CD14-positive monocyte (primary cell): ENCODE data around the gene PIAS1. TPM values are rescaled to one million over a fixed set of nuclear protein-coding genes. Genes with fewer than 3 reads are reported as not detected.

Experiments
- DNase-seq, 3 donors: peaks; one replicate each; pipeline ENCODE4 v3.0.0-alpha.2; 2011 to 2022
- H2AFZ ChIP-seq: 2 replicates; pipeline ENCODE4 v1.6.0; 2012; ENCODE audit warnings: mild to moderate bottlenecking, low read depth, low read length, inconsistent platforms; ENCODE audit not compliant: insufficient read depth, poor library complexity, severe bottlenecking
- H3K27ac ChIP-seq, 2 donors: 1 replicate in 1 of 2; 2 replicates in 1 of 2; pipeline ENCODE4 v1.5.1; 2012 to 2013; ENCODE audit warnings: low read length in 2 of 2, control low read depth in 1 of 2, inconsistent platforms in 1 of 2, low read depth in 1 of 2, mild to moderate bottlenecking in 1 of 2
- H3K27me3 ChIP-seq, 2 donors: one replicate each; pipeline versions ENCODE4 v1.6.0 to v1.6.1; 2011 to 2013; ENCODE audit warnings: low read length in 2 of 2; ENCODE audit not compliant: control insufficient read depth in 2 of 2, insufficient read depth in 2 of 2
- H3K36me3 ChIP-seq, 2 donors: replicated peaks in 1 of 2; 1 replicate in 1 of 2; 2 replicates in 1 of 2; pipeline versions ENCODE4 v1.5.1 to v1.6.1; 2012 to 2013; ENCODE audit warnings: low read length in 2 of 2, control low read depth in 1 of 2, inconsistent platforms in 1 of 2, mild to moderate bottlenecking in 1 of 2; ENCODE audit not compliant: insufficient read depth in 2 of 2, control insufficient read depth in 1 of 2
- H3K4me1 ChIP-seq, 2 donors: 1 replicate in 1 of 2; 2 replicates in 1 of 2; pipeline versions ENCODE4 v1.5.1 to v1.6.1; 2012 to 2013; ENCODE audit warnings: low read length in 2 of 2, control low read depth in 1 of 2, inconsistent platforms in 1 of 2, mild to moderate bottlenecking in 1 of 2, moderate library complexity in 1 of 2; ENCODE audit not compliant: insufficient read depth in 2 of 2, control insufficient read depth in 1 of 2
- H3K4me2 ChIP-seq: replicated peaks from 2 replicates; pipeline ENCODE3; 2012; ENCODE audit warnings: low read length, moderate library complexity, mild to moderate bottlenecking; ENCODE audit not compliant: poor library complexity, severe bottlenecking; ENCODE audit errors: extremely low read depth
- H3K4me3 ChIP-seq, 3 experiments: fragments of 200-600 bp in 1 of 3; sonication (generic) in 1 of 3; replicated peaks in 1 of 3; 1 replicate in 2 of 3; 2 replicates in 1 of 3; pipeline ENCODE4 v1.5.1; 2011 to 2013; ENCODE audit warnings: low read length in 3 of 3, mild to moderate bottlenecking in 3 of 3, control low read depth in 2 of 3, low read depth in 2 of 3, inconsistent platforms in 1 of 3, moderate library complexity in 1 of 3
- H3K79me2 ChIP-seq: 2 replicates; pipeline ENCODE4 v1.6.0; 2012; ENCODE audit warnings: mild to moderate bottlenecking, control low read depth, inconsistent platforms, low read length, moderate library complexity; ENCODE audit not compliant: insufficient read depth
- H3K9ac ChIP-seq: 2 replicates; pipeline ENCODE4 v1.6.0; 2017; ENCODE audit warnings: low read length, mild to moderate bottlenecking; ENCODE audit not compliant: insufficient read depth, poor library complexity, severe bottlenecking
- H3K9me3 ChIP-seq, 2 donors: replicated peaks in 1 of 2; 1 replicate in 1 of 2; 2 replicates in 1 of 2; pipeline versions ENCODE4 v1.5.1 to v1.6.1; 2012 to 2013; ENCODE audit warnings: low read length in 2 of 2, control low read depth in 1 of 2; ENCODE audit not compliant: control insufficient read depth in 1 of 2, insufficient read depth in 1 of 2
- H4K20me1 ChIP-seq: 2 replicates; pipeline ENCODE4 v1.6.0; 2012; ENCODE audit warnings: mild to moderate bottlenecking, low read length, control low read depth, moderate library complexity; ENCODE audit not compliant: insufficient read depth
- H3K27ac Mint-ChIP-seq, 7 donors: one replicate each; pipeline ENCODE4 v1.8.0; 2020; ENCODE audit warnings: mild to moderate bottlenecking in 7 of 7, mixed read lengths in 7 of 7, moderate library complexity in 6 of 7, inconsistent platforms in 2 of 7
- H3K27me3 Mint-ChIP-seq, 3 donors: one replicate each; pipeline ENCODE4 v1.8.0; 2021 to 2022; ENCODE audit warnings: low read depth in 3 of 3, mild to moderate bottlenecking in 3 of 3, mixed read lengths in 3 of 3, moderate library complexity in 3 of 3, inconsistent platforms in 1 of 3
- H3K36me3 Mint-ChIP-seq, 2 donors: one replicate each; pipeline ENCODE4 v1.8.0; 2020; ENCODE audit warnings: mixed read lengths in 2 of 2, inconsistent platforms in 1 of 2, mild to moderate bottlenecking in 1 of 2
- H3K4me1 Mint-ChIP-seq: one replicate; pipeline ENCODE4 v1.8.0; 2020; ENCODE audit warnings: mild to moderate bottlenecking, mixed read lengths
- H3K4me3 Mint-ChIP-seq, 2 donors: one replicate each; pipeline ENCODE4 v1.8.0; 2020; ENCODE audit warnings: mild to moderate bottlenecking in 2 of 2, mixed read lengths in 2 of 2, moderate library complexity in 1 of 2
- H3K9me3 Mint-ChIP-seq, 7 donors: one replicate each; pipeline ENCODE4 v1.8.0; 2020 to 2022; ENCODE audit warnings: mixed read lengths in 7 of 7, mild to moderate bottlenecking in 6 of 7, moderate library complexity in 6 of 7, inconsistent platforms in 2 of 7
- CTCF ChIP-seq: fragments of 200-600 bp; IDR thresholded peaks from one replicate; pipeline ENCODE4 v1.8.0; 2022; ENCODE audit warnings: antibody characterized with exemption, mild to moderate bottlenecking
- WGBS: methylation state at CpG from one replicate; pipeline ENCODE4 v1.1.5; 2013; ENCODE audit warnings: missing lambda C conversion rate; ENCODE audit not compliant: insufficient coverage; 5-methylcytosine and 5-hydroxymethylcytosine counted together
- intact Hi-C, 2 donors: fragments of 100-400 bp; cut with micrococcal nuclease; formaldehyde crosslinking; loops; one replicate each; pipeline versions ENCODE4 v1.15.0 to v1.15.1; 2023
- polyA plus RNA-seq, 3 donors: library from polyadenylated mRNA; depleted of rRNA in 1 of 3; unstranded in 2 of 3; stranded (reverse) in 1 of 3; fragments of 300-500 nt in 2 of 3; fragments of >200 nt in 1 of 3; fragmentation: Illumina TruSeq in 2 of 3; gene quantifications; 1 replicate in 2 of 3; 2 replicates in 1 of 3; pipeline ENCODE4 v1.2.3, GENCODE V29; 2012 to 2021

PIAS1 gene
- polyA plus RNA-seq, 3 donors: 47.3 to 109 (median 89.8) TPM

GRCh38 chr15:68217341-68217740, 163.2 kb downstream of the PIAS1 start:
- H3K27me3 ChIP-seq: no peaks in the 10 kb centered on the region
- no peak for TF ChIP-seq CTCF
- peak overlapping the region in 1 of 2 donors; percentile 3 for H3K27ac ChIP-seq
- no peak overlapping the region for H3K4me3 ChIP-seq
- peaks cover 27% of the 10 kb centered on the region for H4K20me1 ChIP-seq
- intact Hi-C loops: no loop called here
- 96% methylated on average over 4 of the region's 4 CpGs for WGBS
- peaks cover 0 to 32% of the 10 kb centered on the region in 2 donors for H3K36me3 ChIP-seq
- no peak overlapping the region for H3K4me3 Mint-ChIP-seq
- no peaks in the 10 kb centered on the region for H3K9me3 Mint-ChIP-seq
- peaks cover 0 to 25% of the 10 kb centered on the region in 2 donors for H3K36me3 Mint-ChIP-seq
- peaks cover 15 to 18% of the 10 kb centered on the region in 2 donors for H3K4me1 ChIP-seq
- H3K27ac Mint-ChIP-seq: no peak overlapping the region
- peaks cover 51% of the 10 kb centered on the region for H3K79me2 ChIP-seq
- H2AFZ ChIP-seq: no peak overlapping the region
- H3K9ac ChIP-seq: no peak overlapping the region
- no peaks in the 10 kb centered on the region for H3K9me3 ChIP-seq
- DNase-seq: no peak
- H3K4me2 ChIP-seq: no peak overlapping the region
- peaks cover 0 to 2% (median 1%) of the 10 kb centered on the region in 3 donors for H3K27me3 Mint-ChIP-seq
- H3K4me1 Mint-ChIP-seq: peaks cover 18% of the 10 kb centered on the region

GRCh38 chr15:68218331-68218730, 164.2 kb downstream of the PIAS1 start:
- H3K4me1 Mint-ChIP-seq: peaks cover 18% of the 10 kb centered on the region
- peaks cover 55% of the 10 kb centered on the region for H3K79me2 ChIP-seq
- H4K20me1 ChIP-seq: peaks cover 31% of the 10 kb centered on the region
- no peak for DNase-seq
- no peak overlapping the region for H3K4me2 ChIP-seq
- no peaks in the 10 kb centered on the region for H3K27me3 ChIP-seq
- no peak for TF ChIP-seq CTCF
- H3K9me3 ChIP-seq: no peaks in the 10 kb centered on the region
- H3K9ac ChIP-seq: no peak overlapping the region
- peaks cover 0 to 32% of the 10 kb centered on the region in 2 donors for H3K36me3 ChIP-seq
- 100% methylated on average over 1 of the region's 8 CpGs for WGBS
- H2AFZ ChIP-seq: no peak overlapping the region
- peak overlapping the region in 3 of 7 donors; percentile 19 to 84 (median 37) for H3K27ac Mint-ChIP-seq
- H3K36me3 Mint-ChIP-seq: peaks cover 0 to 23% of the 10 kb centered on the region in 2 donors
- H3K4me3 ChIP-seq: no peak overlapping the region
- peaks cover 0 to 2% (median 1%) of the 10 kb centered on the region in 3 donors for H3K27me3 Mint-ChIP-seq
- peaks cover 15 to 18% of the 10 kb centered on the region in 2 donors for H3K4me1 ChIP-seq
- H3K27ac ChIP-seq: peak overlapping the region in 1 of 2 donors; percentile 57
- H3K4me3 Mint-ChIP-seq: no peak overlapping the region
- H3K9me3 Mint-ChIP-seq: no peaks in the 10 kb centered on the region
- intact Hi-C loops: no loop called here
